Subcutaneous adipose tissue (tissue), 4 donors: Measurements from ENCODE around the gene ERBIN. TPM values are rescaled to one million over a fixed set of nuclear protein-coding genes. Genes with fewer than 3 reads are reported as not detected.

Source experiments
- CTCF ChIP-seq: fragments of 450-650 bp; IDR thresholded peaks from one replicate; pipeline ENCODE4 v1.5.1; 2016; ENCODE audit warnings: low read depth, mild to moderate bottlenecking, control low read depth, antibody characterized with exemption, moderate library complexity
- total RNA-seq, 4 donors: library from RNA; depleted of rRNA; stranded (reverse); fragments of >200 nt; gene quantifications; one replicate each; pipeline ENCODE4 v1.1.0, GENCODE V29; 2016

ERBIN gene
- 100 to 1,000 TPM in 1 of 4 donors, 10 to 100 TPM in 3; 50.3 to 119 (median 70.5) TPM for total RNA-seq

- no peak for TF ChIP-seq CTCF
These were observed at the start of gene ERBIN for GRCh38 chr5:65926276-65926783. TSS of gene ERBIN (plus strand) at chr5:65926575. CDS start at chr5:65992719, 66,144 bp downstream.

- no peak for TF ChIP-seq CTCF
These were observed 49.4 kb upstream of the ERBIN start for GRCh38 chr5:65876970-65877369.

GRCh38 chr5:65880496-65881072 lies 45.8 kb upstream of the ERBIN start:
- TF ChIP-seq CTCF, result no peak

GRCh38 chr5:65882278-65882677 lies 44.1 kb upstream of the ERBIN start:
- TF ChIP-seq CTCF, result no peak

GRCh38 chr5:65883461-65883860 lies 42.9 kb upstream of the ERBIN start:
- TF ChIP-seq CTCF, result no peak

GRCh38 chr5:65886387-65886786 lies 40.0 kb upstream of the ERBIN start:
- TF ChIP-seq CTCF, result no peak

- TF ChIP-seq CTCF, result no peak
These were observed 33.6 kb upstream of the ERBIN start for GRCh38 chr5:65892801-65893200.
